ENCODE measurements around the gene LPP.

The LPP gene

GRCh38 chr3:188527389-188527788, 373.4 kb downstream of the LPP start:
- H3K9me3 Mint-ChIP-seq: no peaks in the 10 kb centered on the region
- peaks cover 28% of the 10 kb centered on the region for H3K36me3 Mint-ChIP-seq
- no peak overlapping the region for H3K4me3 Mint-ChIP-seq
- no peaks in the 10 kb centered on the region for H3K4me1 Mint-ChIP-seq
- no peak for ATAC-seq
- DNase-seq (ENCODE audit: low spot score in 2 of 2): no peak
- no peak overlapping the region for H3K27ac Mint-ChIP-seq

GRCh38 chr3:188528396-188528795, 374.4 kb downstream of the LPP start:
- peaks cover 7% of the 10 kb centered on the region for H3K4me1 Mint-ChIP-seq
- no peak overlapping the region for H3K4me3 Mint-ChIP-seq
- DNase-seq (ENCODE audit: low spot score in 2 of 2) (no peak), ATAC-seq (no peak)
- H3K9me3 Mint-ChIP-seq: no peaks in the 10 kb centered on the region
- peaks cover 28% of the 10 kb centered on the region for H3K36me3 Mint-ChIP-seq
- no peak overlapping the region for H3K27ac Mint-ChIP-seq

GRCh38 chr3:188529228-188529627, 375.3 kb downstream of the LPP start:
- no peak for ATAC-seq
- Mint-ChIP-seq H3K4me1 (peaks cover 8% of the 10 kb centered on the region), H3K9me3 (no peaks in the 10 kb centered on the region), H3K4me3 (no peak overlapping the region), H3K36me3 (peaks cover 28% of the 10 kb centered on the region), H3K27ac (no peak overlapping the region)
- no peak for DNase-seq (ENCODE audit: low spot score in 2 of 2)

DNA sequence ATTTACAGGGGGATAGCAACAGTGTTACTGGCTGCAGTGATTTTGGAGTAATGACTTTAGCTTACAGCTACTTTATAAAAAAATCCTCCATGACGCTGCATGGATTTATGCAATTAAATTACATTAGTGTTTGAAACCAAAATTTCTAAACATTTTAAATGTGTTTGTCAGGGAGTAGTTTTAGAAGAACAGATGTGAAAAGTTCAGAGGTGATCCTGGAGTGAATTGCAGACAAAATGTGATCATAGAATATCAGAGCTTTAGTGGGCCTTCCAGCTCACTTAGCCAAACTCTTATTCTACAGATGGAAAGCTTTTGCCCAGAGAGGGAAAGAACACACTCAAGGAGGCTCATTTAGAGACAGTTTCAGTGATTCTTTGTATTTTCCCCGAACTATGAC, 376.3 kb downstream of the LPP start:
- Mint-ChIP-seq H3K4me1 (peaks cover 8% of the 10 kb centered on the region), H3K27ac (no peak overlapping the region), H3K9me3 (no peaks in the 10 kb centered on the region), H3K4me3 (no peak overlapping the region), H3K36me3 (peaks cover 18% of the 10 kb centered on the region)
- DNase-seq (ENCODE audit: low spot score in 2 of 2) (no peak), ATAC-seq (no peak)

GRCh38 chr3:188531210-188531609, 377.3 kb downstream of the LPP start:
- H3K36me3 Mint-ChIP-seq: peaks cover 8% of the 10 kb centered on the region
- H3K27ac Mint-ChIP-seq: no peak overlapping the region

DNA sequence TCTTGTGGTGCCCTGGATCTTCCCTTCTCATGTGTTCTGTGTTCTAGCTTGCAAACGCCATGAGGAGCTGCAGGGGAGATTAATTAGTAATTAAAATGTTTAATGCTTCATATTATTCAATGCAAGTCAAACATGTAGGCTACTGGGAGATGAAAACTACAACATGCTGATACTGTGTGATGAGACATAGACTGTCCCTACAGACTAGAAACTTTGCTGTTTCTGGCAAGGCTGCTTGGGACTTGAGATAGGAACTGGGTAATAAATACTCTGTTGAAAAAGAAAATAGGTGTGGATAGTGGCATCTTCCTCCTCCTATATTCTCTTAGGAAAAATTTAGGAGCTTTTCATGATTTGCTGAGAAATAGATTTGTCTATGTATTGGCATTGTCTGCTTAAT, 379.2 kb downstream of the LPP start:
- DNase-seq (ENCODE audit: low spot score in 2 of 2): no peak
- Mint-ChIP-seq H3K27ac (no peak overlapping the region), H3K9me3 (no peaks in the 10 kb centered on the region), H3K36me3 (no peaks in the 10 kb centered on the region), H3K4me1 (peaks cover 21% of the 10 kb centered on the region), H3K4me3 (no peak overlapping the region)
- no peak for ATAC-seq

More at GRCh38 chr3:188531210-188531609, 377.3 kb downstream of the LPP start:
- no peak for DNase-seq (ENCODE audit: low spot score in 2 of 2)
- H3K4me3 Mint-ChIP-seq: no peak overlapping the region
- peaks cover 8% of the 10 kb centered on the region for H3K4me1 Mint-ChIP-seq
- ATAC-seq: no peak
- H3K9me3 Mint-ChIP-seq: no peaks in the 10 kb centered on the region

- peaks cover 2% of the 10 kb centered on the region for H3K9me3 Mint-ChIP-seq
- H3K27ac Mint-ChIP-seq: no peak overlapping the region
- H3K4me1 Mint-ChIP-seq: peaks cover 26% of the 10 kb centered on the region
- H3K36me3 Mint-ChIP-seq: no peaks in the 10 kb centered on the region
- no peak for ATAC-seq
- H3K4me3 Mint-ChIP-seq: no peak overlapping the region
- no peak for DNase-seq (ENCODE audit: low spot score in 2 of 2)
These were observed 379.8 kb downstream of the LPP start for GRCh38 chr3:188533612-188534357.

GRCh38 chr3:188534633-188535032, 380.7 kb downstream of the LPP start:
- Mint-ChIP-seq H3K4me3 (no peak overlapping the region), H3K4me1 (peaks cover 32% of the 10 kb centered on the region), H3K9me3 (peaks cover 3% of the 10 kb centered on the region), H3K27ac (no peak overlapping the region), H3K36me3 (no peaks in the 10 kb centered on the region)
- DNase-seq (ENCODE audit: low spot score in 2 of 2) (no peak), ATAC-seq (no peak)

DNA sequence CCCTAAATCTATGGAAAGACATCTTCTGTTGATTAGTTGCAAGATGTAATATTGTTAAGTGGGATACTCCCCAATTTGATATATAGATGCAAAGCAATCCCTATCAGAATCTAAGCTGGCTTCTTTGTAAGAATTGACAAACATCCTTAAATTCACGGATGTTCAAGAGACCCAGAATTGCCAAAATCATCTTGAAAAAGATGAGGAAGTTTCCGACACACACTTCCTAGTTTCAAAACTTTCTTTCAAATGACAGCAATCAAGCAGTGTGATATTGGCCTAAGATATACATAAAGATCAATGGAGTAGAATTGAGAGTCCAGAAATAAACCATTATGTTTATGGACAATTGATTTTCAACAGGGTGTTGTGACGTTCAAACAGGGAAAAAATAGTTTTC, 383.6 kb downstream of the LPP start:
- ATAC-seq (no peak), DNase-seq (ENCODE audit: low spot score in 2 of 2) (no peak)
- Mint-ChIP-seq H3K4me3 (no peak overlapping the region), H3K27ac (no peak overlapping the region), H3K36me3 (no peaks in the 10 kb centered on the region), H3K9me3 (peaks cover 3% of the 10 kb centered on the region), H3K4me1 (peaks cover 46% of the 10 kb centered on the region)

DNA sequence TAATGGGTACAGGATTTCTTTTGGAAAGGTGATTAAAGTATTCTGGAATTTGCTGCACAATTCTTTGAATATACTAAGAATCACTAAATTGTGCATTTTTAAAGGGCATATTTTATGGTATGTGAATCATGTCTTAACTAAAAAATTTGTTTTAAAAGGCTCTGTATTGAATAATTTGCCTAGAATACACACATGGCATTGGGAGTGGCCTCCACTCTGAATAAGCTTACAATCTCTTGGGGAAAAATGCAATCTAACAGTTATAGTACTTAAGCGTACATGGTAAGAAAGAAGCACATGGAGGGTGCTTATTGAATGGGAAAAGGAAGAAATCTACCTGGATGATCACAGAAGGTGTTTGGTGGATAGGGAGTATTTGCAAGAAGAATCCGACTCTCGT, 385.1 kb downstream of the LPP start:
- peaks cover 3% of the 10 kb centered on the region for H3K9me3 Mint-ChIP-seq
- no peak overlapping the region for H3K27ac Mint-ChIP-seq
- no peaks in the 10 kb centered on the region for H3K36me3 Mint-ChIP-seq
- DNase-seq (ENCODE audit: low spot score in 2 of 2) (no peak), ATAC-seq (no peak)
- H3K4me1 Mint-ChIP-seq: peaks cover 42% of the 10 kb centered on the region
- H3K4me3 Mint-ChIP-seq: no peak overlapping the region

DNA sequence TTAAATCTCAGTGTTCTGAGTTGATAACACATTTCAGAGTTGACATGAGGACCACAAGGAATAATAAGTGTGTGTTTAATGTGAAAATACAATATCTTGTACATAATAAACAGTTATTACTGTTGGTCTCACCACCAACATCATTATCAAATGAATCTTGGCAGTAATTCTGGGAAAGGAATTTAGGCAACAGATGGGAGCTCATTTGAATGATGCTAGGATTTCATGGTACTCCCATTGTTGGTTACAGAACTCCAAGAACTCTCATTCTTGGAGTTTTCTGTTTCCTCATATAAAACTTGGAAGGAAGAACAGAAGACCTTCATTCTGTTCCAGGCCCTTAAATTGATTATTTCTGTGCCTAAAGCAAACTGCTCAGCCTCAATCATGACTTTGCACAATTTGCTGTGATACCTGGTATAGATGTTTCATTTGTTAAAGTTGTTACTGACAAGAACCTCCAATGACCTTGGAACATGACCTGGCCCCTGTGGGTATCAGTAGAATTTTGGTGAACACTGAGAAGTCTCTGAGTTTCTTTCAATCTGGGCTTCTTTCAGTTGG, 385.8 kb downstream of the LPP start:
- DNase-seq (ENCODE audit: low spot score in 2 of 2): no peak
- H3K4me1 Mint-ChIP-seq: peaks cover 42% of the 10 kb centered on the region
- peaks cover 3% of the 10 kb centered on the region for H3K9me3 Mint-ChIP-seq
- no peaks in the 10 kb centered on the region for H3K36me3 Mint-ChIP-seq
- no peak overlapping the region for H3K4me3 Mint-ChIP-seq
- no peak for ATAC-seq
- H3K27ac Mint-ChIP-seq: no peak overlapping the region

DNA sequence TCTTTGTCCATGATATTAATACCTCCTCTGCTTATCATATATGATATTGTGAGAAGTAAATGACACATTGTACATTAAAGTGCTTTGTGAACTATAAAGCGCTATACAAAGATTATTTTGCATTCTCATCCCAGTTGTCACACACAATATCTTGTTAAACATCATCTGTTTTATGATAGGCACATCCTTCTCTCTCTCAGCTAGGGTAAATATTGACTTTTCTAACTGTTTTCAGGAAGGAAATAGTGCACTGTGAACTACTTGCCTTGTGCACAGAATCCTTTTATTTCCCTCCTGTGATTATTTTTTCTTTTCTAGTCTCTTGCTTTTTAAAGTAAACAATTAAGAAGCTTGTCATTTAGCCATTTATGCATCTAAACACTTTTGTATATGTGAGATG, 388.2 kb downstream of the LPP start:
- H3K4me1 Mint-ChIP-seq: peaks cover 39% of the 10 kb centered on the region
- H3K36me3 Mint-ChIP-seq: no peaks in the 10 kb centered on the region
- no peak overlapping the region for H3K4me3 Mint-ChIP-seq
- ATAC-seq (no peak), DNase-seq (ENCODE audit: low spot score in 2 of 2) (no peak)
- no peak overlapping the region for H3K27ac Mint-ChIP-seq
- H3K9me3 Mint-ChIP-seq: peaks cover 3% of the 10 kb centered on the region

DNA sequence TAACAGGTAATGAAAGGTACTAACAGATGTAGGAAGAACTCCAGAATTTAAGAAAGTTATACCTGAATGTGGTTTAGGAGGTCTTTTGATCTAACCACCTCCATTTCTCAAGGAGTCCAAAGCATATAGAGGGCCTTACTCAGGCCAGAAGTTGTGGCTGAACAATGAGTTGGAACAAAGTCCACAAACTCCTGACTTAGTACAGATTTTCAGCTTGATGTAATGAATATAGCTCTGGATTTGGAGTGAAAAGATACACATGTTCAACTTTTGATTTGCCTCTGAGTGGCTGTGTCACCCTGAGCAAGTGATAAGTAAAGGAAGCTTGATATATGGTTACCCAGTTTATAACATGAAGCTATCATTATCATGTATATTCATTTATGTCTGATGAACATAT, 390.1 kb downstream of the LPP start:
- Mint-ChIP-seq H3K4me3 (no peak overlapping the region), H3K9me3 (no peaks in the 10 kb centered on the region), H3K4me1 (peaks cover 23% of the 10 kb centered on the region), H3K27ac (no peak overlapping the region), H3K36me3 (no peaks in the 10 kb centered on the region)
- ATAC-seq (no peak), DNase-seq (ENCODE audit: low spot score in 2 of 2) (no peak)

DNA sequence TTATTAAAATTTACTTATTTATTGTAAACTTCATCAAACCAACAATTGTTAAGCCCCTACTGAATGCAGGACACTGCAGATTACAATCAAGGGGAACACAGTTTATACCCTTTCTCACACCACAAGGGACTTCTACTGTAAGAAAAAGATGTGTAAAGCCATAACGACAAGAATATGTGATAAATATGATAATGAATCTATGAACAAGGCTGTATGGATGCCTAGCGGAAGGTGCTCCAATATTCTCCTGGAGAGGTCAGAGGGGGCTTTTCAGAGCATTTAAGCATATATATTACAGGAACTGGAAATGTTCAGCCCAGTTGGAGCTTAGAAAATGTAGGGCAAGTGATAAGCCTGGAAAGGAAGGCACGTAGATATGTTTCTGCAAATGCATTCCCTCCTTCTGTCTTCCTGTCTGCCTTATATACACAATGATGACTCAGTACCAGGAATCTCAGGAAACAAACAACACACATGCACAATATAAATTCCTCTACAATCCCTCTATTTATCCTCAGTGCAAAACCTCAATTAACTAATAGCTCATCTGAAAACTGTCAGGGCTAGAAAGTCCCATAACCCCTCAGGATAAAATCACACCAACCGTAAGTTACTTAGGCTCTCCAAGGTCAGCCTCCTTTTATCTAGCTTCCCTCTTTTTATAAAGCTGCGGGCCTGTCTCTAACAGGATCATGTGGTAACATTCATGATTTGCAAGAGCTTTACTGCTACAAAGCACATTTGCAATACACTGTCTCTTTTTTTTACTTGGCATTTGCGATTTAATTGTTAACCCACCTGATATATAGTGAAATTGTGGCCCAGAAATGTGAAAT, 393.1 kb downstream of the LPP start:
- no peak overlapping the region for H3K4me3 Mint-ChIP-seq
- H3K4me1 Mint-ChIP-seq: peaks cover 12% of the 10 kb centered on the region
- ATAC-seq: no peak
- no peak overlapping the region for H3K27ac Mint-ChIP-seq
- no peaks in the 10 kb centered on the region for H3K36me3 Mint-ChIP-seq
- DNase-seq (ENCODE audit: low spot score in 2 of 2): no peak
- peaks cover 2% of the 10 kb centered on the region for H3K9me3 Mint-ChIP-seq

GRCh38 chr3:188553569-188553968, 399.6 kb downstream of the LPP start:
- Mint-ChIP-seq H3K9me3 (peaks cover 2% of the 10 kb centered on the region), H3K4me3 (peak overlapping the region; percentile 17), H3K27ac (no peak overlapping the region), H3K4me1 (peaks cover 30% of the 10 kb centered on the region), H3K36me3 (no peaks in the 10 kb centered on the region)
- DNase-seq (ENCODE audit: low spot score in 2 of 2) (peak; percentile 15 to 55), ATAC-seq (peak; percentile 100)

GRCh38 chr3:188554404-188554803, 400.4 kb downstream of the LPP start:
- no peak for DNase-seq (ENCODE audit: low spot score in 2 of 2)
- H3K36me3 Mint-ChIP-seq: no peaks in the 10 kb centered on the region
- H3K4me1 Mint-ChIP-seq: peaks cover 35% of the 10 kb centered on the region
- no peak overlapping the region for H3K4me3 Mint-ChIP-seq
- peaks cover 2% of the 10 kb centered on the region for H3K9me3 Mint-ChIP-seq
- no peak overlapping the region for H3K27ac Mint-ChIP-seq
- no peak for ATAC-seq
